Measurements from ENCODE around the gene SRGAP2C. TPM values are rescaled to one million over a fixed set of nuclear protein-coding genes. Genes with fewer than 3 reads are reported as not detected.
"Not testable (repeated sequence)": the region's sequence is repeated elsewhere in the genome, so short reads cannot be mapped to it uniquely, and the experiment has no call there.

Gene SRGAP2C
- total and polyA plus RNA-seq, 3 donors from 2014 or later: 1.5 to 13.0 (median 8.0) TPM

DNA sequence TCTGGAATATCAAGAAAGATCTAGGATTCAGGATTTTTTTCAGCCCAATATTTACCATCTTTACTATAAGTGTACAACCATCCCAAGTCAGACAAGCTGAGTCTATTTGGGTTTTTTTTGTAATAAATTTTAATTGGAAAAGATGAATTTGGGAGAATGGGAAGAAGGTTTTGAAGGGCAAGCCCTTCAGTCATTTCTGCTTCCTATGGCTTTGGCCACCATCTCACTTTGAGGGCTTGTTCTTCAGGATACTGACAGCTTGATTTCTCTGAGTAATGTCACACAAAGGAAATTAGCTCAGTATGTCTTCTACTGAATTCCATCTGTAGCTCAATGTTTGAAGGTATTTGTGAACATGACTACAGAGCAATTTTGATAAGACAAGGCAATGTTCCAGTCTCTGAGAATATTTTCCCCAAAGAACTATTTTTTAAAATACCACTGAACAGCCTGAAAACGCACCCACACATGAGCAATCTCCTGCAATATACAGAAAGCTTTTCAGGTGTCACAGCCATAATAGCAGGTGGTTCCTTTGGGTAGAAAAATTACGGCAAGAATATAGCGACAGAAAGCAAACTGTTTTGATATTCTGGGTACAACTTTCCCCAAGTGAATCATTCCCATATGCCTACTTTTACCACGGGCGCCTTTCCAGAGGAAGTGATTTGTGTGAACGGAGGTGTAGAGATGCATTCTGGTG is 23.4 kb upstream of the SRGAP2C start:
- H3K27ac ChIP-seq; H3K27me3 ChIP-seq; H3K4me1 ChIP-seq; intact Hi-C loops (cut with DNase I; ENCODE audit: low total_unique reads); H3K4me3 ChIP-seq; H3K9me3 ChIP-seq; H3K36me3 ChIP-seq (ENCODE audit: low read depth, missing control alignments); DNase-seq: not testable (repeated sequence)
- WGBS, 2 donors: 93 to 95% methylated on average over 3 of the region's 6 CpGs

DNA sequence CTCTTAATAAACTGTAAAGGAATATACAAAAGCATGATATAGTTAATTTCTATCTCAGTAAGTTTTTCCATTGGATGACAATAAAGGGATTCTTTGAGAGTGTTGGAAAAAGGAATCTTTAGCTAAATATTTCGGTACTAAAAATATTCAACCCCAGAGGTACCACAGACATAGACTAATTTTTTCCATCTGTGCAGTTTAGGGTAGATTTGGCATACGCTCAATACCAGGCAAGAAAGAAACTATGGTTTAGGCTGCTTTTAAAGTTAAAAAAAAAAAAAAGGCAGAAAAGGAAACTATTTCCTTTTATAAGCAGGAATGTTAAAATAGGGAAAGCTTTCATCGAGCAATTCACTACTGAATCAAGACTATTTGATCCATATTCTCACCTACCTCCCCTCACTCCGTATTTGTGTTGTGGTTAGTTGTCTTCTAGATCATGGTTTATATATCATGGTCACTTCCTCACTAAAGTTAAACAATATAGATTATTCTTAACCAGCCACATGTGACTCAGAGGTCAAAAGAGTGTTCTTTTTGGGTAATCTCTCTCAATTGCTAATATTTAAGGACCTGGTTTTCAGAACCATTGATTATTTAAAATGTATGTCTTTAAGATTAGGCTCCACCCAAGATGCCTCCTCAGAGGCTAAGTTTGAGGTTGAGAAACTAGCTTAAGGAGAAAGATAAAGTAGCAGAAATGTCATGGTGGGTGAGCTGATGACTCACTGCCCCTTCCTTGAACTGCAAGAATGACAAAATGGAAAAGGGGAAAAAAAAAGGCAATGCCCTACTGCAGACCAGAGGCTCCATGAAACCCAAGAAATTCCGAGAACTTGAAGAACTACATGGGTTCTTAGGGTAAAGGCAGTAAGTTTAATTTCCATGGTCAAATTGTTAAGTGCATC is 20.7 kb upstream of the SRGAP2C start:
- H3K4me1 ChIP-seq; DNase-seq; intact Hi-C loops (cut with DNase I; ENCODE audit: low total_unique reads); H3K4me3 ChIP-seq; H3K27ac ChIP-seq; H3K36me3 ChIP-seq (ENCODE audit: low read depth, missing control alignments); H3K27me3 ChIP-seq; H3K9me3 ChIP-seq: not testable (repeated sequence)
- 76 to 88% methylated on average over 3 of the region's 5 CpGs for WGBS, 2 donors

DNA sequence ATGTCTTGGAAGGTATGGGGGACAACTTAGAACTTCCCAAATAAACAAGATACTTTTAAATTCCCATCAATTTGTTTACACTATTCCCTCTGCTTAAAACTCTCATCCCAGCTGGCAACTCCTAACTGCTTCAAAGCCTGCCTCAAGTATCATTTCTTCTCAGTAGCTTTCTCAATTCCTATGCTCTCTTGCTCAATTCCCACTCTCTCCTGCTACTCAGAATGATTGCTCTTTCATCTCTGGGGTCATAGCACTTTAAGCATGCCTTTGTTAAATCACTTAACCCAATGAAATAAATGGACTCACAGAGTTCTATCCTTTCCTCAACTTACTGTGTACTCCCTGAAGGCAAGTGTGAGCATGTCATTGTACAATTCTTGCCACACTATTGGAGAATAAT is 19.5 kb upstream of the SRGAP2C start:
- H3K27me3 ChIP-seq; DNase-seq; H3K9me3 ChIP-seq; H3K36me3 ChIP-seq (ENCODE audit: low read depth, missing control alignments); H3K4me3 ChIP-seq; H3K4me1 ChIP-seq; intact Hi-C loops (cut with DNase I; ENCODE audit: low total_unique reads); H3K27ac ChIP-seq: not testable (repeated sequence)

DNA sequence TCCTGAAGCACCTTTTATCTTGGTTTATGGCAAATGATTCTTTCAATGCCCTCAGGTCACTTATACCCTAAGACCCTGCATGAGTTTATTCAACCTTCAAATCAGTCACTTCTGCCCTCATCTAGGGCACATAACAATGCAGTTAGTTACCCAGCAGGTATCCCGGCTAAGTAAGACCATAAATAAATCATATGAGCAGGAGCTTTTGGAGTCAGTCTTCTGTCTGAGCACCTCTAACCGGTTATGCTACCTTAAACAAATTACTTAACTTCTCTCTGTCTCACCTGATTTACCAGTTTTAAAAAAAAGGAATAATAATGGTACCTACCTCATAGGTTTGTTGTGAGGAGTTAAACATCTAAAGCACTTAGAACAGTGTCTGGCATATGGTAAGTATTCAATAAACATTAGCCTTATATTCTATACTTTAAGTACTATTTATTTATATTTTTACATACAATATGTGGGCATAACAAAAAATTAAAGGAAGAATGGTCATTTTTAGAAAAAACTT is 17.5 kb upstream of the SRGAP2C start:
- H3K9me3 ChIP-seq; DNase-seq; H3K27ac ChIP-seq; H3K27me3 ChIP-seq; H3K4me3 ChIP-seq; H3K36me3 ChIP-seq (ENCODE audit: low read depth, missing control alignments); H3K4me1 ChIP-seq; intact Hi-C loops (cut with DNase I; ENCODE audit: low total_unique reads): not testable (repeated sequence)
- 85% methylated on average over 2 of the region's 2 CpGs for WGBS, 2 donors

DNA sequence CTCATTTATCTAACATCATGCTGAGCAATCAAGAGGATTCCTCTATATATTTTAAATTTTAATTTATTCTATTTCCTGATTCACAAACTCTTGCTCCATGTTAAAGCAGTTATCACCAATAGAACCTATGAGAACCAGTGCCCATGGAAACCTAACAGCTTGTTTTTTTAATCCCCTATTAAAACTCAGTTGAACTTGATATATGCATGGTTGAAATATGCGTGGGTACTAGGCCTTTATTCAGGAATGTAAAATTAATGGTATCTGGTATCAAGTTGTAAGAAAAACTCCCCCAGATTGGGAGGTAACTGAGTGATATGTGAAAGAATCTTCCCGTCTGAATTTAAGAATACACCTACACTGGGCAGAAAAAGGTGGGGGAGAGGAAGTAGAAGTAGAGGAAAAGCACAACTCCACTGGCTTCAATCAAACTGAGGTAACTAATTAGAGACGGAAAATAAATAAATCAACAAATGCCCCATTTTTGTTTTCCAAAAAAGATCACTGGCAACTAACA is 16.6 kb upstream of the SRGAP2C start:
- H3K27me3 ChIP-seq; H3K4me1 ChIP-seq; DNase-seq; H3K36me3 ChIP-seq (ENCODE audit: low read depth, missing control alignments); intact Hi-C loops (cut with DNase I; ENCODE audit: low total_unique reads); H3K4me3 ChIP-seq; H3K9me3 ChIP-seq; H3K27ac ChIP-seq: not testable (repeated sequence)
- WGBS, 2 donors: 100% methylated on average over 1 of the region's 3 CpGs; no CpG with 5 or more reads in 1 of the 2 donors

DNA sequence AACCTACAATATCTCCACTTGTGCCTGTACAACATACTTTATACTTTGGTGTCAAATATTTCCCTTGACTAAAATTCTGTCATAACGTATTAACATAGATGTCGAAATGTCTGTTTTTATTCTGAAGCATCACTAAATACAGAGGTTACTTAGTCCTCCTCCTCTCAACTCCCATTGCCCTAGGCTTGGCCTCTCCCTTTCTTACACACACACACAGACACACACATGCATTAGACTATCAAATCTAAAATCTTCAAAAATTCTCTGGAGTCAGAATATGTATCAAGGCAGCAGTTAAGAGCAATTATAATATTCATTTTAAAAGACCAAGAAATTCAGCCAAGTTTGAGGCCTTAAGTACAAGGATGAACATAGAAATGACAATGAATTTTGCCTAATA is 8.1 kb upstream of the SRGAP2C start:
- H3K4me3 ChIP-seq; H3K36me3 ChIP-seq (ENCODE audit: low read depth, missing control alignments); H3K4me1 ChIP-seq; intact Hi-C loops (cut with DNase I; ENCODE audit: low total_unique reads); H3K27me3 ChIP-seq; H3K9me3 ChIP-seq; H3K27ac ChIP-seq; DNase-seq: not testable (repeated sequence)
- WGBS, 2 donors: 94% methylated on average over 2 of the region's 2 CpGs; no CpG with 5 or more reads in 1 of the 2 donors

DNA sequence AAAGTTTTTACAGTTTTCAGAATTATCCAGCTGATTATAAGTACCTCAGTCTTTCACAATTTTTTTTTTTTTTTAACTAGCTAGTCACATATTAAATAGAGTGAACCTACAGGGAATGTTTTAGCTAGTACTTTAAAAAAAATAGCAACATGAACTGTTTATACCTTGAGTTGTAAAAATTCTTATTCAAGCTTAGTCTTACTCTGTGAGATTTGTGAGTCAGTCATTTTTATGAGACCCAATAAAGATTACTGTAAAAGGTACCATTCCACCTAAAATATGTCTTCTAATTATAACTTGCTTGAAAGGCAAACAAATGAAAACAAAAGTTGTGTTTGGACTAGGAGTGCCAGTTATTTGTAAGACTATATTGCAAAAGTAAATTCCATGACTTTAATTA is 6.6 kb upstream of the SRGAP2C start:
- intact Hi-C loops (cut with DNase I; ENCODE audit: low total_unique reads); H3K27me3 ChIP-seq; H3K4me3 ChIP-seq; H3K4me1 ChIP-seq; DNase-seq; H3K9me3 ChIP-seq; H3K27ac ChIP-seq; H3K36me3 ChIP-seq (ENCODE audit: low read depth, missing control alignments): not testable (repeated sequence)

DNA sequence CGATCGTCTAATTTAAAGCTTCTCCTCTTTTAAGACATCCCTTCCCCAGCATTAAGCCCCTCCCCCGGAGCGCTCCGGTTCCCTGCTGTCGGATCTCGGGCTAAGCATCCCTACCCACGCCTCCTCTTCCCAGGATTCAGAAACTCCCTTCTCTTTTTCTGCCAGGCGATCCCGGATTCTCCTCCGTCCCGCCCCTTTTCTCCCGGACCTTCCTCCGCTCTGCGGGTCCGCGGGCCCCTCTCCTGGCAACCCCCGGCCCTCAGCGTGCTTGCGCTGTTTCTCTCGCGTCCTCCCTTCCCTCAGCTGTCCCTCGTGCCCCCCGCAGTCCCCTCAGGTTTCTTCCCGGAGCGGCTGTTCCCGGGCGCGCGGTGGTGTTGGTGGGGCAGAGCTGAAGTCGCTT is 908 bp upstream of the SRGAP2C start:
- 0% methylated on average over 4 to 7 of the region's 31 CpGs for WGBS, 2 donors

DNA sequence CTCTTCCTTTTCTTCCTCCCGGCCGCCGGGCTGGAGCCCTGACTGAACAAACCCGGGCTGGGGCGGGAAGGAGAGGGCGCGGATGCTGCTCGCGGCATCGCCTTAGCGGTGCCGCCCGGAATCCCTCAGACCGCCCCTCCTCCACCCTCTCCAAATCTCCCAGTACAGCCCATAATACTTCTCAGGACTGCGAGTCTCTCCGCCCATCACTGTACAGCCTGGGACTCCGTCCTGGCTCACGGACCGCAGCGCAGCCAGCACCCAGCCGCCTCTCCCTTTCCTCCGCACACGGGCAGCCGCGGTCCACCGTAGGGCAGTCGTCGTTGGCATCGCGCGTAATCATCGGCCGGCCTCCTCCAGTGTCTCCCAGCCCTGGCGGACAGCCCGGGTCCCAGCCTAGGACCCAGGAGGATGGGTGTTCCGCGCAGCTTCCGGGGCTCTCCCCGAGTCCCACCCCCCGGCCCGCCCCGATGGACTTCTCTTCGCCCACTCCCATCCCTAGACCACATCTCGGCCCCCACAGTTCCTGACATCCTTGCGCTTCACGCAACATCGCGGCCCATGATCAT is 449 bp downstream of the SRGAP2C start:
- H3K36me3 ChIP-seq (ENCODE audit: low read depth, missing control alignments); intact Hi-C loops (cut with DNase I; ENCODE audit: low total_unique reads); H3K27me3 ChIP-seq; H3K4me1 ChIP-seq; H3K9me3 ChIP-seq: not testable (repeated sequence)
- no CpG with 5 or more reads among the region's 48 CpGs for WGBS, 2 donors
- peak; percentile 16 for DNase-seq
- Histone ChIP-seq H3K27ac (peak overlapping the region; percentile 45 to 72), H3K4me3 (peak overlapping the region; percentile 41 to 65)

More for the DNA sequence above, 908 bp upstream of the SRGAP2C start:
- H3K4me3 ChIP-seq; H3K27ac ChIP-seq; DNase-seq; H3K27me3 ChIP-seq; H3K4me1 ChIP-seq; H3K9me3 ChIP-seq; intact Hi-C loops (cut with DNase I; ENCODE audit: low total_unique reads); H3K36me3 ChIP-seq (ENCODE audit: low read depth, missing control alignments): not testable (repeated sequence)

DNA sequence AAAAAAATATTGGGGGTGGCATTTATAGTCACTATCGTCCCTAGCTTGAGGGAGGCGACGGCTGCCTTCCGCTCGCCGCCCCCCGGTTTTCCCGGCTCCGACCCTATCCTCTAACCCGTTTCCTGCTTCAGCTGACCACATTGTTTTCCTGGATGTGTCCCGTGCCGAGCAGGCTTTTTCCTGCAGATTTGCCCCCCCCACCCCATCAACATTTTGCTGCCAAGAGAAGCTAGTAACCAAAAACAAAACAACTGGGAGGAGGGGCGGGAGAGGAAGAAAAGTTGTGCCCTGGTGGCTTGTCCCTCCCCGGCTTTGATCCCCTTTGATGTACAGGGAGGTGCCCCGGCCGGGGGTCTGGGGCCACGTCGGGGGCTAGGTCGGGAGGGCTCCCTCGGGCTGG is 1.4 kb downstream of the SRGAP2C start:
- H3K9me3 ChIP-seq; H3K4me3 ChIP-seq; intact Hi-C loops (cut with DNase I; ENCODE audit: low total_unique reads); H3K36me3 ChIP-seq (ENCODE audit: low read depth, missing control alignments); H3K4me1 ChIP-seq; H3K27ac ChIP-seq; DNase-seq; H3K27me3 ChIP-seq: not testable (repeated sequence)
- 0% methylated on average over 2 of the region's 20 CpGs; no CpG with 5 or more reads in 1 of the 2 donors for WGBS, 2 donors

DNA sequence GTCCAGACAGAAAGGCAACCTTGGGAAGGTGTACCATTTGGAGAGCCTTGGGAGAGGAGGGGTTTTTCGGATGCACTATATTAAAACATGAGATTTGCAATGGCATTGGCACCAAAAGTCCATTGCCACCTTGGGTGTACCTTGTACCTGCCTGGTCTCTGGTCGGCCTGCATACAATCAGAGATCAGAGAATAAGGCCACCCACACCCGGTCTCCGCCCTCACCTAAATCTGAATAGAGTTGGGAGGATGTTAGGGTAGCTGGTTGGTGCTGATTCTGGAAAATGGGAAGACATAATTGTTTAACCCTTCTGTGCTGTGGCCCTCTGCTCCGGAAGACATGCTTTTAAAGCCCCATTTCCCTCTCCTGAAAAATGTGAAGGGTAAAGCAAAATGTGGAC is 3.1 kb downstream of the SRGAP2C start:
- H3K27ac ChIP-seq; H3K27me3 ChIP-seq; DNase-seq; H3K4me1 ChIP-seq; H3K36me3 ChIP-seq (ENCODE audit: low read depth, missing control alignments); intact Hi-C loops (cut with DNase I; ENCODE audit: low total_unique reads); H3K4me3 ChIP-seq; H3K9me3 ChIP-seq: not testable (repeated sequence)
- WGBS, 2 donors: 51 to 75% methylated on average over 5 of the region's 5 CpGs
